Measurements from ENCODE around the gene SLIT3.

Gene SLIT3

DNA sequence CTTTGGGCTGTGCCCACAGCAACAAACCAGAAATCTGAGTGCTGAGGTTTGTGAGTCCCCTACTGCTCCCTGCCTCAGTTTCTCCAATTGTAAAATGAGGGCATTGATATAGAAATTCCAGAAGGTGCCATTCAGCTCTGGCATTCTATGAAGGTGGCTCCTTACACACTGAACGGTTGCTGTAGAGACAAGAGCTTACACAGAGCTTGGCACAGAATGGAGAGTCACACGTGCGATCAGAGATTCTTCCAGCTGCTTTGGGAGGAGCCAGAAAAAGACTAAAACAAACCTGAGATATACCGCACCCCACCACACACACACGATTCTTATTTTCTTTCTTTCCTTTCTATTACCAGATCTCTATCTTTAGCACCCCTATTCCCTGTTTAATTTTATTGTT, 122.7 kb downstream of the SLIT3 start:
- peak in 1 of 56 donors; percentile 9 for DNase-seq

DNA sequence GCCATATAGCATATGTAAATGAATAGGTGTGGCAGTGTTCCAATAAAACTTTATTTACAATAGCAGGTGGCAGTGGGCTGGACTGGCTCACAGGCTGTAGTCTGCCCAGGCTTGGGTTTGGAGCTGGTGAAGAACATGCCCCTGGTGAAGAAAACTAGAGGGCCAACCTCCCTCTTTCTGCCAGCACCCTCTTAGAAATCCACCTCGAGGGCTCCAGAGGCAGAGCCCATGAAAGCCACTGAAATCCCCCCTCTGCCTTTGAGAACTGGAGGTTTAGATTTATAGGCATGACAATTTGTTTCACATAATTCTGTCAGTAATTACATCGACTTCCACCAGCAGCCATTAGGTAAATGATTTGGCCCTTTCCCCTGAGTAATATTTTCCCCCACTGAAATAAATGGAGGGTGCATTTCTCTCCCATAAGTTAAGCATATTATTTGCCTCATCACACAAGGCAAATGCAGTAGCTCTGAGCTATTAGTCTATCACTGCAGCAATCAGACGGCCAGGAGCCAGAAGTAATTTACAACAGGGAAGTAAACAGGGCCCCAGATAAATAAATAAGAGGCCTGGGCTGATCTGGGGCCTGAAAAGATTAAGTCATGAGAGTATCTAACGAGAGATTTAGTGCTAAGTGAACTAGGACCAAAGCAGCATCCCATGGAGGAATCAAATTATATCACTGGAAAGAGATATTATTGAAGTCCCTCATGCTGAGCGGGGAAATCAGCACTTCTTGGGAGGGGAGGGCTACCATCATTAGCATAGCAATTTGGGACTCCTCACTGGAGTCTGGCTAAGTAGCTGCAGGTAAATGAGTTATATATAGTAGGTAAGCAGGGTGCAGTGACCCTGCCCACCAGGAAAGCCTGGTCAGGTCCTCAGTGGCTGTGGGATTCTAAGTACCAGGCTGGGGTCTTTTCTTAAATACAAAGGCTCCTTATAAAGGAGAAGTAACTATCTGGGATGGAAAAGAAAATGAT, 123.9 kb downstream of the SLIT3 start:
- DNase-seq: no peak

DNA sequence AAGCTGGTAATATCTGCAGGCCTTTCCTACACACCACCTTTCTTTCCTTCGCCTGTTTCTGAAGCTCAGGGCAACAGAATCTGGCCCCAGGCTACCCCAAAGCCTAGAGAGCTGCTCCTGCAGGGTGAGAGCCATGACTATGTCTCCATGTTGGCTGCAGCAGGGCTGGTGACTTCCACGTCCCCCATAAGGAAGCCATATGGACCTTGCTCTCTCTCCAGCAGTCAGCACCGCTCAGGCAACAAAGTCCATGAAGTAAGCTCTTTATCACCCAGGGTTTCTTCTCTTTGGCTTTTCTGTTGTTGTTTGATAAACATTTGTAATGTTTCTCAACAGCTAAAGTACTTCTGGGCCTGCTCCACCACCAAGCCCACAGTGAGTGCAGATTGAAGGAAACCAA, 125.2 kb downstream of the SLIT3 start:
- no peak for DNase-seq

DNA sequence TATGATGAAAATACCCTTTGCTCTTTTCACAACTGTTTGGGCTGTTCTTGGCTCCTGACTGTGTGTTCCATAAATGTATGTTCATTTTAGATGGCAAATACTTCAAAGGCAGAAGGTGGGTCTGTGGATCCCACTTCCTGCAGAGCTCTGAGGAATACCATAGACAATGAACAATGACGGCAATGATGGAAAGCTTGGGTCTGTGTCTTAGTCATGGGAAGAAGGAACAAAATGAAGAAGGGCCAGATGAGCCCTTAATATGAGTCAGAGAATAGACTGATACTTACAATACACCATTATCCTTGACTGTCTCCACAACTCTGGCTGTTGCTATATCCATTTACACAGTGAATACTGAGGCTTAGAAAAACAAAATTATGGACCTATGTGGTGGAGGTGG, 126.0 kb downstream of the SLIT3 start:
- DNase-seq: no peak

DNA sequence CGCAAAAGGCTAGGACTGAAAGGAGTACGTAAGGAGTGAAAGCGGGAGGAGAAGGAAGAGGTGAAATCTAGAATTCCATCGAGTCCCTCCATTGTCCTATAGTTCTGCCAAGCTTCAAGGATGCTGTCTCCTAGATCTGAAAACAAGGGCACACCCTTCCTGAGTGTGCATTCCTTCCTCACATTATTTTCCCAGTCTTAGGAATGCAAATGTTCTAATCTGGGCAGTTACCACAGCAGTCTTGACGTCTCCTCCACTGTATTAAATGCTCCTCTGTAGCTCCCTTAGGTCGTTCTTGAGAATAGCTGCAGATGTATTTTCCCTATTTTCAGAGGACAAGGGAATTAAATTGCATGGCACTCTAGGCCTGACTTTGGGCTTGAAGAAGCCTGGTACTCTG, 127.6 kb downstream of the SLIT3 start:
- DNase-seq: no peak

DNA sequence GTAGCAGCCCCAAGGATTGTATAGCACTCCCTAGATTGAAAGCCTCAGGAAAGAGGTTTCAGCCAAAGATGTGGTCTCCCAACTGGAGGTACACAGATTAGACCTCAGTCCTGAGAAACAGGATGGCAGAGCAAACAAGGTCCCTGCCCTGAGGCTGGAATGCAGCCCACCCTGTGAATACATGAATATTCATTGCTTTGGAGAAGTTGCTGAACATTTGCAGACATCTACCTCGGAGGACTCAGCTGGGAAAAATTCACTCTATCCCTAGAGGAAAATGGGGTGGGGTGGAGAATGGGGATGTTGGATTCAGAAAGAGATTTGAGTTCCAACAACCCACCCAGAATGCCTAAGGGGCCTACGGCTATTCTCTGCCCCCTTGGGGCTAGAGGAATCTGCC, 129.4 kb downstream of the SLIT3 start:
- no peak for DNase-seq

DNA sequence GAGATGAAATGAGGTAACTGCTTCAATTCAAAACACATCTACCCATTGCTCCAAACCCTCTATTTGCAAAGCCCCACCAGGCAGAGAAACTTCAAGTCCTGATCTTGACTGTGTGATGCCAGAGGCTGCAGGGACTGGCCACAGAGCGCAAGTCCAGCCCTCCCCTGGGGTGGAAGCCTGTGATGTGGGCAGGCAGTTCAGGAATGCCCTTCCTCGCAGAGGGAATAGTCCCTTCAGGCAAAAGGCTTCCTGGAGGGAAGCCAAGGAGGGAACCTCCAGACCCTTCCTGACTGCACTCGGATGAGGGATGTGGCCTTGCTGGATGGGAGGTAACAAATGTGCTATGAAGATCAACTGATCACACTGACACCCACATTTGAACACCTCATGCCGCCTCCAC, 131.2 kb downstream of the SLIT3 start:
- DNase-seq: no peak

DNA sequence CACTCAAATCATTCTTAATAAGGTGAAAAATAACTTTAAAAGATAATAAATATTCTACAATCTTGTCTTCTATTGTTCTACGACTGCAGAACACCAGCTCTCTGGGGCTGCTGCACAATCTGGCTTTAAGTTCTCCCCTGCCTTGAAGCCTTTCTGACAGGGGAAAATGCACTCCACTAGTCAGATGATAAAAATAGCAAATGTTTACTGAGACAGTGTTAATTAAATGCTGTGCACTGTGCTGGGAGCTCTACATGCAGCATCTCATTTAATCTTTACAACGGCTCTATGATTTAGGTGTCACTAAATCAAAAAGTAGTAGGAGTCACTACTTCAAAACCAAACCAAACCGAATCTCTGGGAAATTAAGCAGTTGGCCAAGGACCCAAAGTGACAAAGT, 132.7 kb downstream of the SLIT3 start:
- peak in 4 of 56 donors; percentile 3 to 22 (median 11) for DNase-seq

DNA sequence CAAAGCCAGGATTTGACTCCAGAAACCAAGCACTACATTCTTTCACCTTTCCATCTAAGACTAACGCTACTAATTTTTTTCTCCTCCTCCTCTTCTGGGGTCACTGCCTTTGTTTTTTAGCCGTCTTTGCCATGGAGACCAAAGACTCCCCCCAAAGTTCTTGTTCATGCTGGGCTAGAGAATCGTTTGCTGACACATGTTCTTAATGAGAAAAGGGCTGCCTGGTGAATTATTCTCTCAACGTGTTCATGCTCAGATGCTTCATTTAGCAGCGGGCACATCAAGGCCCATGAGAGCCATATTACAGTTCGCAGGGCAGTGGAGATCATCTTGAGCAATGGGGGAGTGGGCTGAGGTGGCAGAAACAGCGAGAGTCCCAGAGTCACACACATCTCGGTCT, 134.9 kb downstream of the SLIT3 start:
- no peak for DNase-seq

DNA sequence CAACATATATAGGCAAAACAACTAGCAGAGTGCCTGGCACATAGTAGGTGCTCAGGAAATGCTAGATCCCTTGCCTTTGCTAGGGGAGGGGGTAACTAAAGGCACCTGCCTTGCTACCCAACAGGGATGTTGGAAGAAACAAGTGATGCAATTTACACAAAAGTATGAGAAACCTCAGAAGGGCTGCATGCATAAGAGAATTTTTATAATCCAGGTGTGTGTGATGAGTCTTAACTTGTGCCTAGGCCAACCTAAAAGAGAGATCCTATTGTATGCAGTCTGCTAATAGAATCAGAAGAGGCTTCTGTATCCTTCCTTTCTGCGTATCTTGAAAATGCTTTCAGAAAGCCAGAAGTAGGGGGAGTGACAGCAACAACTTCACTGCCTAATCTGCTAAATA, 135.9 kb downstream of the SLIT3 start:
- DNase-seq: no peak

DNA sequence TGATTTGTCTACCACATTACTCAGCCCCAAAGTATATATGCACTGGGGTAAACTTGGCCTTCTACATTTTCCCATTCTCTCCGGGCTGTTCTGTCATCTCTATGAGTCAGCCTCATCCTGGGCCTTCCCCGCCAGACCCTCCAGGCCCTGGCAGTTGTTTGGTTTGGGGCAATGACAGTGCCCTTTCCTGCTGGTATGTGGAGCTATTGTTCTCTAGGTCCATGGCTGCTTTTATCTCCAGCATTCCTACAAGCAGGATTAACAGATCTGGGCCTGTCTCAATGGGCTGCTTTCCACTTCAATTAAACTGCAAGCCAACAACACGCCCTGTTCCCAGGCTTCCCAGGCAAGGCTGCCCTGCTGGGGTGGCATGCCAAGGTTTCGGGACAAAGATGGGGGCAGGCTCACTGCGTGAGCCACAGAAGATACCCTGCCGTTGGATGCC, 136.4 kb downstream of the SLIT3 start:
- DNase-seq: peak in 14 of 56 donors; percentile 4 to 46 (median 12)

DNA sequence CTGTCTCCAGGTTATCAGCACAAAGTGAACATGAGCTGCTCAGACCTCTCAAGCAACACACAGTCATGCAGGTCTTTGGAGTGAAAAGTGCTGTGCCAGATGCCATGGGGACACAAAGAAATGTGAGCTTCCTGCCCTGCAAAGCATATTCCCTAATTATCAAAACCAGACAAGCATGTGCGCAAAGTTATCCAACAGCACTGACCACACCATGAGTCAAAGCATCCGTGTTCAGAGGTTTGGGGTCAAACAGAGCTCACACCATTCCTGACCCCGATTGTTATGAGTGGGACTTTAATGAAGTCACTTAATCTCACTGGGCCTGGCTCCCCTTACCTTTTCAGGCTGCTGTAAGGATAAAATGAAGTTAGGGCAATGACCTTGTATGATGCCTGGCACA, 138.5 kb downstream of the SLIT3 start:
- no peak for DNase-seq

DNA sequence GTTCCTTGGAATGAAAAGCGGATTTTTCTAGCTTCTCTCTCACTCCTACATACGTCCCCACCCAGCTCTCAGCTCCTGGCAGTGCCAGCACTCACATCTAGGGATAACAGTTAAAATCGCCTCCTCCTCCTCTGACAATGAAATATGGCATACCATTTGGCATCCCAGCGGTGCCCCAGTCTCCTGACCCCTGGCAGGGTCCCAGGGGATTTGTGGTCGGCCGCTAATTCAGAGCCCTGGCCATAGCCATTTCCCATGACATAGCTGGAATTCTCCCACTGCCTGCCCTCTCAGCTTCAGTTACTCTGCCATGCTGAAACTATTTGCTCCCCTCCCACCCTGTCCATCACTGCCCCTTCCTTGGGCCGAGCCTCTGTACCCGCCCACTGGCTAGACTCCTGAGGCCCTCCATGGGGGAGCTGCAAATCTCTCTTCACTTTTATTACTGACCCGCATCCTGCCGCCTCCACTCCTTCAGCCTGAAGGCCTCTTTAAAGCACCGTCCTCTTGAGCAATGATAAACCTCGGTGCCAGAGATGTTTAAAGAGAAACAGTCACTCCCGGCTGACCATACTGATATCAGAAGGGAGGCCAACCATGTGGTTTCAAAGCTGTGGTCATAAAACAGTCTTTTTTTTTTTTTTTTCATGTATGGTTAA, 139.8 kb downstream of the SLIT3 start:
- peak in 3 of 56 donors; percentile 4 to 20 (median 14) for DNase-seq

DNA sequence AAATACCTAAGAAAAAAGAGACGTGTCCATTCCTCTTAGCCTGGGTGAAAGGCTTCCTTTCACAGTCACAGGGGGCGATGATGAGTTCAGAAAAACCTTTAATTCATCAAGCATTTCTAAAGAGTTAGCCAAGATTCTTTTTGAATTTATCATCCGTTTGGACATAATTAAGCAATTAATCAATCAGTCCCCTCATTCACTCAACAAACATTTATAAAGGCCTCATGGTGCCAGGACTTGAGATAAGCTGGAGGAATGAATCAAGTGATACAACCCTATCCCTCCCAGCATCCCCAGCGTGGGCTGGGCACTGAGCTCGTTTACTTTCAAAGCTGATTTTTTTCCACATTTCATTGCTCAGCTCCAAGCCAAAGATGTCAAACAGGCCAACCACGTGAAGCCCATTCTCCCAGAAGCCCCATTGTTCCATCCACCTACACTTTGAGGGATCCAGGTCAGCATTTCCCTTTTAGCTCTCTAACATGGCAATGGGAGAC, 140.5 kb downstream of the SLIT3 start:
- DNase-seq: no peak

DNA sequence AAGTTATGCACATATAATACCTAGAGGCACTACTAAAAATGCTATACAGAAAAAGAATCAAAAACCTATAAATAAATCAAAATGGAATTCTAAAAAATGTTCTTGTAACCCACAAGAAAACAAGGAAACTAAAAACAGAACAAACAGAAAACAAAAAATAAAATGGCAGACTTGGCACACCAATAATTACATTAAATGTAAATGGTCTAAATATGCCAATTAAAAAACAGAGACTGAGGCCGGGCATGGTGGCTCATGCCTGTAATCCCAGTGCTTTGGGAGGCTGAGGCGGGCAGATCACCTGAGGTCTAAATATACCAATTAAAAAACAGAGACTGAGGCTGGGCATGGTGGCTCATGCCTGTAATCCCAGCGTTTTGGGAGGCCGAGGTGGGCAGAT, 142.2 kb downstream of the SLIT3 start:
- DNase-seq: no peak

DNA sequence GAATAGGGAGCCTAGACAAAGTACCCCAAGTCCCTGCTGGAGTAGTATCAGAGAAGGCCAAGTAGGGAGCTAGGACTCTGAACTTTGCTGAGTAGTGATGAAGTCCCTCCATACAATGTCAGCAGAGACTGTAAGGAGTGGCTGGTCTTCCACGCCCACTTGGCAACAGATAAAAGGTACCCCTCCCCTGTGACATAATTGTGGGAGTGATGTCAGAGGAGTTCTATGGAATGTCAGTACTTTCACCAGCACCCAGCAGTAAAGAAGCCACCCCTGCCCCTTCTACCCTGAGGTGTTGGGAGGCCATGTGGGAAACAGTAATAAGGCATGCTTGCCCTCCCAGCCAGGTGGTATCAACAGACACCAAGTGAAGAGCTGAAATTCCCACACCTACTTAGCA, 143.9 kb downstream of the SLIT3 start:
- DNase-seq: no peak

DNA sequence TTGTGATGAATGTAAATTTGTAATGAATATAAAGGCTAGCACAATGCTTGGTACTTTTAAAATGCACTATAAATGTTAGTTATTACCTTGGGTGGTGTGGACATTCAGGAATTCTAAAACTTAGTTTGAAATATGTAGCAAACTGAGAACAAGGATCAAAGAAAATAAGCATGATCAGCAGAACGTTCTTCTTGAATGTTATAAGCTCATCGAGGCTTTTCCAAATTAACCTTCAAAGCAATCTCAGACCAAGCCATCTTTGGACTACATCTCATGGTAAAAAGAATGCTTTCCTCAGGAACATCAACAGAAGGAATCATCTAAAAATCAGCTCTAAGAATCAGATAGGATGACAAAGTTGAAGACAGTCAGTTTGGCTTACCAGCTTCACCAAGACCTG, 146.3 kb downstream of the SLIT3 start:
- DNase-seq: no peak

DNA sequence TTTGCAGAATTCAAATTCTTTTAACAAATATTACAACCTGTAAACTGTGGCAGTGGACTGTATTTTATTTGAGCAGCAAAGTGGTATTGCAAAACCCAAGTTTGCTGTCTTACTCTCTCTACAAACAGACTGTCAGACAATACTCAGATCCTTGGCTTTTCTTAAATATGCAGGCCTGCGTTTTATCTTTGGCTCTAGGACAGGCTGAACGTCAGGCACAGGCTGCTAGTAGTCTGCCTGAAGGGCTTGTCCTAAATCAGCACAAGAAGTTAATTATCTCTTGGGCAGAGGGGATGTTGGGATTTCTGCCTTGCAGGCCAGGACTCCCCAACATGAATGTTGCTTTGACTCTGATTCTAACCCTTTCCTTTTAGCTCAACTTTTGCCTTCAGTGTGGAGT, 147.5 kb downstream of the SLIT3 start:
- no peak for DNase-seq

DNA sequence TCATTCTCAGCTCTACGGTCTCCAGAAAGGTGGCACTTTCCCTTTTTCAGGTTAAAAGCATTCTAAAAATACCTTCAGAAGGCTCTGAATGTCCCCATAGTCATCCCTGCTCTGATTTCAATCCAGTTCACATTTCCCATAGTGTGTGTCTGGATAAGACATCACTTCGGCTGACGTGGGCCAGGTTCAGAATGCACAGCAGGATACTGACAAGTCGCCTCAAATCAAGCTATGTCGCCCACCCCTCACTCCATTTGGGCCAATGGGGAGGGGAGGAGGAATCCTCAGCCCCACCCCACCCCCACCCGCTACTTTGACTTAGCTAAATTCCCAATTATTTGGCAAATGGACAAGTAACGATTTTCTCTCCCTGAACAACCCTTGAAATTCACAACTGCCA, 148.0 kb downstream of the SLIT3 start:
- DNase-seq: no peak

DNA sequence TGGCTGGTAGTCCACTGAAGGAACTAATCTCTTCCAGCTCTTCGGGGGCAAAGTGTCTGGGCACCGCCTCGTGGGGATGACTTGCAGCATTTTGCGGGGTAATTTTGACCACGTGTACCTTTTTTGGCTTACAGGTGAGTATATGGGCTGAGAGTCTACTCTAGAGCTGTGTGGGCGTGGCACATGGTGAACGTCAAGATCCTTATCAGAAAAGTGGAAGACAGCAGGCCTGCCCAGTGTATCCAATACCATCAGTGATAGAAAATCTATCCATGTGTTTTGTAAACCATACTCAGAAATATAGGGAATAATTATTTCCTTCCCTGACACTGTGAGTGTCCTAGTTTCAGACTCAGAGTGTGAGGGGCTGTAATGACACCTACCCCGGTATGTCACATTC, 148.5 kb downstream of the SLIT3 start:
- no peak for DNase-seq

DNA sequence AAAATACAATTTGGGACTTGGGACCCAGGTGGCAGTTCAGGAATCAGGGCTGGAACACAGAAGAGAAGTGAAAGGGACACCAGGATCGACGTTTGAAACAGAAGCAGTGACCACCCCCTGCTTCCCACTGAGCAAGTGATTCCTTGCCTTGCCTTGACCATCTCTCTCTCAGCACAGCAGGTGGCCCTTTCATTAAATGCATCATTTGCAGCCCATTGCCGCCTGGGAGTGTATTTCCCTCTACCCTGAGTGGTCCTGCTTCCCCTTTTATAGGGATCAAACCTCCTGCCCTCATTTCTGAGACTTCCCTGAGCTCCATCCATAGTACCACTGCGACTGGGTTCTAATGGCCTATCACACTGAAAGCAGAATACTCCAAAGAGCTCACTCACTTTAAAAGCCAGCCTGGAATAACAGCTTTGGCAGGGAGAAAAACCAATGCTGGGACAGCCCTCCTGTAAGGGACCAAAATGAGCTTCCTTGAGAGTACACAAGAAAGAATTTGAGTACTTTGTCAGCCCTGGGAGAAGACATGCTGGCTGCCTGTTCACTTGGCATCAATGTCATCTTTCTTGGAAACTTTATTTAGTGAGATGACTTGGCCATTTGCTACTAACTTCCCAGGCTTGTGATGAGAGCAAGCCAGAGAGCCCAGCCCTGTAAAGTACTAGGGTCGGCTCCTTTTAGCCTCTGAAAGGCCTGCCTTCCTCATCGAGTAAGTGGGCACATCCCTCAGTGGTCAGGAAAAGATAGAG, 149.7 kb downstream of the SLIT3 start:
- no peak for DNase-seq

DNA sequence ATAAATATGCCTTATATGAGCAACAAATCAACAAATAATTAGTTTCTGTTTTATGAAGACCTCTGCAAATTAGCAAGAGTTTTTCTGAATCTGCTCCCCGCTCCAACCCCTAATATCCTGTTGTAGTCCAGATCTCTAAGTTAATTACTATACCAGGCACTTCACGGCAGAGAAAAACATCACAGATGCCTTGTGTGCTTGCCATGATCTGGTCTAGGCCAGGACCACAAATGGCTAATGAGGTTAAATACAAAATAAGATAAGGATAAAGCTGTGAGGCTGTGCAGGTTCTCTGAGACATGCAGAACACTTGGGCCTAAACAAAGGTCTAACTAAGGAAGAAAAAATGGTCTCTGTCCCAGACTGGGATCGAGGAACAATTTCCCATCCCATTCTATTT, 150.8 kb downstream of the SLIT3 start:
- no peak for DNase-seq
